NCI-H1417 (cell line): Measurements from ENCODE around the gene ACACA.
"Not testable (repeated sequence)": the region's sequence is repeated elsewhere in the genome, so short reads cannot be mapped to it uniquely, and the experiment has no call there.

ENCODE experiments used
- DNase-seq, 3 experiments: peaks; one replicate each; lab custom pipeline; 2025; lab: John Stamatoyannopoulos, UW

Gene ACACA

GRCh38 chr17:37393352-37393751, 13.3 kb downstream of the ACACA start:
- DNase-seq: no peak

- DNase-seq: no peak
These were observed 14.5 kb downstream of the ACACA start for GRCh38 chr17:37392024-37392590.

- no peak for DNase-seq
These were observed 15.5 kb downstream of the ACACA start for GRCh38 chr17:37391146-37391545.

- no peak for DNase-seq
These were observed 17.5 kb downstream of the ACACA start for GRCh38 chr17:37389160-37389559.

- no peak for DNase-seq
These were observed 18.4 kb downstream of the ACACA start for GRCh38 chr17:37388266-37388665.

GRCh38 chr17:37386462-37386861, 20.2 kb downstream of the ACACA start:
- no peak for DNase-seq

GRCh38 chr17:37385474-37385990, 21.1 kb downstream of the ACACA start:
- DNase-seq: no peak

GRCh38 chr17:37384560-37385149, 22.0 kb downstream of the ACACA start:
- no peak for DNase-seq

GRCh38 chr17:37382056-37382455, 24.6 kb downstream of the ACACA start:
- DNase-seq: no peak

- DNase-seq: no peak
These were observed 30.9 kb downstream of the ACACA start, which contains the start of gene C17orf78 for GRCh38 chr17:37375706-37376105. C17orf78 (plus strand) TSS chr17:37375985; CDS start chr17:37376093, 108 bp downstream.

- DNase-seq: peak; percentile 63 to 90 (median 78)
These were observed 33.0 kb downstream of the ACACA start for GRCh38 chr17:37373530-37374159.

- no peak for DNase-seq
These were observed 38.1 kb downstream of the ACACA start for GRCh38 chr17:37368577-37368976.

GRCh38 chr17:37365589-37365988, 41.0 kb downstream of the ACACA start:
- DNase-seq: no peak

- DNase-seq: no peak
These were observed 45.1 kb downstream of the ACACA start for GRCh38 chr17:37361543-37361942.

GRCh38 chr17:37360632-37361031, 46.0 kb downstream of the ACACA start:
- no peak for DNase-seq

- DNase-seq: no peak
These were observed 46.9 kb downstream of the ACACA start for GRCh38 chr17:37359682-37360188.

GRCh38 chr17:37358830-37359681, 47.6 kb downstream of the ACACA start:
- peak; percentile 71 to 94 (median 93) for DNase-seq

GRCh38 chr17:37358098-37358829, 48.4 kb downstream of the ACACA start:
- peak; percentile 26 to 82 (median 72) for DNase-seq

GRCh38 chr17:37356796-37357569, 49.7 kb downstream of the ACACA start:
- not testable (repeated sequence) for DNase-seq

GRCh38 chr17:37346863-37347402, 59.7 kb downstream of the ACACA start:
- DNase-seq: not testable (repeated sequence)
